Stimulated activated CD4-positive, alpha-beta T cell treated with anti-CD3 and anti-CD28 coated beads, Interleukin-12 subunit alpha, Interleukin-12 subunit beta, amount 100 ng/mL, for 48 hours (primary cell): Measurements from ENCODE around the gene L3MBTL4.

Experiments used
- DNase-seq, 3 donors: peaks; one replicate each; pipeline ENCODE4 v3.0.0-alpha.2; 2020; ENCODE audit warnings: low read depth in 2 of 3, low spot score in 1 of 3

Gene L3MBTL4

DNA sequence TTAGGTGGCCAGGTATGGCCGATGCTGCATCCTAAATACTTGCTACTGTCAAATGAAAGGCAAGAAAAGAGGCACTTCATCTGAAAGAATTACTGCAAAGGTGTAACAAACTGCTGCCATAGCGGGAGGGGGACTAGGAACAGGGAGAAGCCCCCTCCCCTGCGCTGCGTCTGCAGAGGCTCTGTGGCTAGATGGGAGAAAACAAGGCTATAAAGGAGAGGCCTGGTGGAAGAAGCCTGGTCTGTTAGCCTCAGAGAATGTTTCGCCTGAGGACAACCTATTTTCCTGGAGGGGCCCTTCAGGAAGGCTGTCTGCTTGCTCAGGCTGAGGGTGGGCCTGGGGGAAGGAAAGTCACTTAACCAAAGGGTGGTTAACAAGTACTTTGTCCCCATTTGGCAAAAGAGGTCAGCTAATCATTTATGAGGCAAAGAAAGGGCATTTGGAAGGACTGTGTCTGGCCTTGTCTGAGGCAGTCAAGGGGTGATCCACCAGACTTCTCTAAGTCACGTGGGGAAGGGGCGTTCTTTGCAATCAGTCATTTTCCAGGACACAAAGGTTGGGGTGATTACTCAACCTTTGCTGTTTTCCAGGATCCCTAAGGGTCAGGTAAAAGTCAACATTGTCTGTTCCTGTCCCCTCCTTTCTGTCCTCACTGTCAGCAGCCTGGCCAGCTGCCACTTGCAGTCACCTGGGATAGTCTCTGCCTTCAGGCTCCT, 416.4 kb downstream of the L3MBTL4 start:
- DNase-seq = no peak

DNA sequence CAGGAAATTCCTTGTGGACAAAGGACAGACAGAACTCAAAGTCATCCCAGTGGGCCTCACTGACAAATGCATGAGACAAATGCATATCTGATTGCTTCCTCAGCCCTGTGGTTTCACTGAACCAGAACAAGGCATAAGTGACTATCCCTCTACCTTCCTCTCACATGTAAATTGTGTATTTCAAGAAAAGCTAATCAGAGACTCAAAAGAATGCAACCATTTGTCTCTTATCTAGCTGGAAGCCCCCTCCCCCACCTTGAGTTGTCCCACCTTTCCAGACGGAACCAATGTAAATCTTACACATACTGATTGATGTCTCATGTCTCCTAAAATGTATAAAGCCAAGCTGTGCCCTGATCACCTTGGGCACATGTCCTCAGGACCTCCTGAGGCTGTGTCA, 417.4 kb downstream of the L3MBTL4 start:
- no peak for DNase-seq

DNA sequence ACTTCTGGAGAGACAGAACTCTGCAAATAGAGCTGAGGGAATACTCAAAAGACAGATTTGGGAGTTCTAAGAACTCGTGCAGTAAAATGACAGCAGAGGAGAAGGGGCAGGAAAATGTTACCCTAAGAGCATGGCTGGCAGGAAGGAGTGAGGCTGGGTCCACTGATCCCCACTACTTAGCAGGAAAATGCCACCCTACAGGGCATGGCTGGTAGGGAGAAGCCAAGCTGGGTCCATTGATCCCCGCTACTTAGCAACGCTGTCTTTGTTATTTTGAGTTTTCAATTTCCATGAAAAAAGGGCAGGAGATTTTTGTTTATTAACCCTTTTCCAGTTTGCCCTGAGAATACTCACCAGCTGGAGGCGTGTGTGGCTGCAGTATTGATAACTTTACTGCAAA, 419.1 kb downstream of the L3MBTL4 start:
- DNase-seq = no peak

DNA sequence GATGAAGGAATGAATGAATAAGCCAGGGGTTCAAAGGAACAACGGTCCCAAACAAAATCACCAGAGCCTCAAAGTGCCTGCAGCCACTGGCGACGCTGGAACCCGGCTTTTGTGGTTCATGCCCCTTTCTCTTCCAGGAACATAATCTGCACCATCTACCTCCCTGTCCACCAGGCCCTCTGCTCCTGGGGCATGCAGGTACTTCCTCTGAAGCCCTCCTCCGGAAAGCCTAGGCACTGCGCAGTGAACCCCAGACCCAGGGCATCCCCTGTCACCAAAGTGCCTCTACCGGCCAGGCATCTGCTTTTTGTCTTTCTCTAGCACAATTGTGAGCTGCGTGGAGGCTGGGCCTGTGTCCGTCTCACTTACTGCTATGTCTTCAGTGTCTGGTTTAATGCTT, 420.8 kb downstream of the L3MBTL4 start:
- no peak for DNase-seq

DNA sequence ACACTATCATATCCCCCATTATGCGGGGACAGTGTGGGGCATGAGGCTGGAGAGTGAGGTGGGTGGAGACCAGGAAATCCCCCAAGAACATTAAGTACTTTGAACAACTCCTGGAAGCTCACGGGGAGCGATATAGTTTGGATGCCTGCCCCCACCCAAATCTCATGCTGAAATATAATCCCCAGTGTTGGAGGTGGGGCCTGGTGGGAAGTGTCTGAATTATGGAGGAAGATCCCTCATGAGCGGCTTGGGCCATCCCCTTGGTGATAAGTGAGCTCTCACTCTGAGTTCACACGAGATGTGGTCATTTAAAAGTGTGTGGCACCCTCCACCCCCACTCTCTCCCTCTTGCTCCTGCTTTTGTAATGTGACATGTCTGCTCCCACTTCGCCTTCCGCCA, 422.3 kb downstream of the L3MBTL4 start:
- DNase-seq = no peak

DNA sequence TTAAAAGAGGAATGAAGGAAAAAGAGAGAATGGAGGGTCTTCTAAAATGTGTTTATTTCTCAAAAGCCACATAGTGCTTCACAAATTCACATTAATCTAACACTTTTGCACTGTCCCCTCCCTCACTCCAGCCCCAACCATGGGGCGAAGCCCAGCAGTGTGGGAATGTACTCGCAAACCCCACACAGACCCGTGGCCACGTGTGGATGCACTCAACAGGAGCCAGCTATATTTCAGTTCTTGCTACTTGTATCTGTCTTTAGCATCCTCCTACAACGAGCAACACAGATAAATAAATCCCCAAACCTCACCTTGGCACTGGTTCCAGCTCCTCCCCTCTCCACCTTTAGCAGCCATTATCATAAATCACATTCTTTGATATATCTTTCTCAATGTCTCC, 427.5 kb downstream of the L3MBTL4 start:
- DNase-seq = no peak

DNA sequence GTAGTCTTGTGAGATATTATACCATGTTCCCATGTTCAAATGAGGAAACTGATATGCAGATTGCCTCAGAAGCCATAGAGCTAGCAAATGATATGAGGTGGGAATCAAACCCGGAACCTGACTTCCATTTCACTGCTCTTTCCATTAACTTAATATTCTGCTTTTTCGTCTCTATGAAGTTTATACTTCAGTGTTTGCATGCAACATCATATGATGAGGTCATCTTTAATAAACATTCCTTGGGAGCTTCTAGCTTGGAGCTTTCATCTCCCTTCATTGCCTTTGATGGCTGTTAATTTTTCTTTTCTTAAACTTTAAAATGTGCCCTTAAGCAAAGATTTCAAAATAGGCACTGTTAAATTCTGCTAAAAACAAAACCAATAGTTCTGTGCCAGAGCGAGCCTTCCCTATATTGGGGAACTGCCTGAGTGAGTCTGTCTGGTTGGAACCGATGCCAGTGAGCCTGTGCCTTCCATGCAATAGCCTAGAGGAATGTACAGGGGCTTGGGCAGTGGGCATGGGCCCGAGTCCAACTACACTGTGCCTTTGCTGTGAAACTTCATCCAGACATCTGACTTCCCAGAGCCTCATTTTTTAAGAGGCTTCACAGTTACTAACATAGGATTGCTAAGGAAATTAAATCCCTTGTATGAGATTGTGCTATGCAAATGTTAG, 428.3 kb downstream of the L3MBTL4 start:
- DNase-seq = no peak

DNA sequence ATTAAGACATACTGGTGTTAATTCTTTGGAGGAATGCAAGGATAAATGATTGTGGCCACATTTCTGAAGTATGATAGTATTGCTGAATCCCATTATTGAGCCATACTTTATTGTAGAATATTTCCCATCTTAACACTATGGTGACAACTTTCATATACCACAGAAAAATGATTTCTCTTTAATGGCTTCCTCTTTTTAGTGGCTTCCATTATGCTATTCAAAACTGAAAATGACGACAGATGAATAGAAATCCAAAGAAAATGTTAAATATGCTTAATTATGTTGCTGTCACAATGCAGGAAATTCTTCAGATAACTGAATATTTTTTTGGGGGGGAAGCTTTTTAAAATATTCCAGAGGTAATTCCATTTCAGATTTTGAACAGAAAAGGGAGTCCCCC, 430.5 kb downstream of the L3MBTL4 start:
- no peak for DNase-seq

DNA sequence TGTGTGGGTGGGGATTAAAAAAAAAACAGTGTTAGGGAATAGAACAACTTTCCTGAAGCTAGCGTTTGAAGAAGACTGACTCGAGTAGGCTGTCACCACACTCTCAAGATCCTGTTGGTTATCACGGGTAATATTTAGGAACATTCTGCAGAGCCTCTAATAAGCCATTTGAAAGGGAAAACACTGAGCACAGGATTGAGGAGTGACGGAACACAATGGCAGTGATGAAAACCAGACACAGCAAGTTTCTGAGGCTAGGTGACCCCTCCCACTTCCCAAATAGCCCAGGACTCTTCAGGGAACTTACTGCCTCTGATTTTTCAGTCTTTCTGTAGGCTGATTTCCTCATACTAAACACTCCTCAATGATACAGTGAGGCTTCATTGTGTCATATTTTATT, 431.2 kb downstream of the L3MBTL4 start:
- no peak for DNase-seq

DNA sequence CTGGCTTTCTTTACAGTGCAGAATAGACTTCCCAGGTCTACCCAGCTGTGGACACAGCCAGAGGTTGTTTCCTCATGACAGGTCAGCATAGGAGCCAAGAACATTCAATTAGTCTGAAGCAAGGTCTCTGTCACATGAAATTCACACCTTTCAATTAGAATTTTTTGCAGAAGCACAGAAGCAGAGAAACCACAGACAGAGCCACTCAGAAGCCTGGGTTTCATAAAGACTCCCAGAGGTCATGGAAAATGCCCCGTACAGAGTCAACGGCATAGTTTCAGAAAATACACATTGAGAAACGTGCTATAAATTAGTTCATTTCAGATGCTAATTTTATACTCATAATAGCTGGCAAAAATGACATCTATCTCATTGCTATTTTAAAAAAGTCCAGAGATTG, 432.4 kb downstream of the L3MBTL4 start:
- DNase-seq = no peak

DNA sequence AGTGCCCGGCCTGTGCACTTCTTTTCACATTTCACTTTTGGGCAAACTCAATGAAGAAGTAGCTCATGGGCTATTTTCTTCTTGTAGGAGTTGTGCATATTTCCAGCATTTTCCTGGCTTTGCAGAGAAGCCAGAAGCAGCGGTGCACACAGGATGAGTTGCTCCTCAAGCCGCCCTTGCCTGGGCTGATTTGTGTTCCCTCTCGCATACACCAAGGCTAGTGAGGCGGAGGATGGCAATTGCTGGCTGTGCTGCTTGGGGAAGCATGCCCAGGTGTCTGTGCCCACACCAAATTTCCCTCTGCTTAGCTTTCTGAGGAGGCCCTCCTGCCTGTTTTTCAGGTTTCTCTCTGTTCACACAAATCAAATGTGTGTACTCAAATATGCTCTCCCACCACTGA, 434.0 kb downstream of the L3MBTL4 start:
- no peak for DNase-seq

DNA sequence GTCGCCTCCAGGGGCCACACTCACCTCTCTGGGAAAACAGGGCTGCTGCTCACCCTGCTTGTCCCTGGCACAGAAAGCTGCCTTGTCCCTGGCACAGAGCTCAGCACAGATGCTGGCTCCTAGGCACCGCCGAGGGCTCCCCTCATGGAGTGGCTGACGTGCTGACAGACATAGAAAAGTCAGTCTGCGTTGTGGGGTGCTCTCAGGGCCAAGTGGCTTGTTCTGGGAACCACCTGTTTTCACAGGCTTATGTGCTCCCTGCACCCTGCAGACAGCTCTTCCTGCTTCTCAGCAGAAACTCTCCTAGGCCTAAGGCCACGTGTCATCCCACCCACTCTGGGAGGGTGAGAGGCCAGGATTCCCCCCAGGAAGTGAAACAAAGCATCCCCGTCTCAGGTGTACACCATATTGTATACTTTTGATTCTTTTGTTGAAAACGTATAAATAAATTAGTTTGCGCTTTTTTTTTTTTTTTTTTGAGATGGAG, 434.7 kb downstream of the L3MBTL4 start:
- no peak for DNase-seq

DNA sequence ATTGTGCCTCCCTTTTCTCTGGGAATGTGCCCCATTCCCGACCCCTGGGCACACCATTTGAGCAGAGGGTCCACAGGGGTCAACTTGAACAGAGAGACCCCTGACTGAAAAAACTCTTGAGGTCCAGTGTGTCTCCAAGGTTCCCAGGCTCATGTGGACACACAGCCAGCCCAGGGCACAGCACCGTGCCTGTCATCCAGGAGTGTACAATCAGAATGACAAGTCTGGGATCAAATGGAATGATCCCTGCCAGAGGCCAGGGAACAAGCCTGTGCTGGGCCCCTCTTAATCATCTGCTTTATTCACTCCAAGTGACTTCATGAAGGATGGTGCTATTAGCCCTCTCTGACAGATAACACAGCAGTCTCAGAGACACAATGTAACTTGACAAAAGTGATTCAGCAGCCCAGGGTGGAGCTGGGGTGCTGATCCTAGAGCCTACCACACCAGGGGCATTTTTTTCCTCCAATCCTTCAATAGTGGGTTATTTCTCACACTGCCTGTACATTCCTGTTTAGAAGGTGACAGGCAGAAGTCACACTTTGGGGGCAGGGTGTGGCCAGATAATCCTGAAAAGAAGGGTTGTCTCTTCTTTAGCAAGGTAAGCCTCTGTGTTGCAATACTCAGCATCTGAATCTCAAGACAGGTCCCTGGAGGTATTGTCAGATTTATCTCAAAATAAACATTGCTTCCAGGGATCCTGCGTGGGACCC, 435.4 kb downstream of the L3MBTL4 start:
- DNase-seq = no peak

DNA sequence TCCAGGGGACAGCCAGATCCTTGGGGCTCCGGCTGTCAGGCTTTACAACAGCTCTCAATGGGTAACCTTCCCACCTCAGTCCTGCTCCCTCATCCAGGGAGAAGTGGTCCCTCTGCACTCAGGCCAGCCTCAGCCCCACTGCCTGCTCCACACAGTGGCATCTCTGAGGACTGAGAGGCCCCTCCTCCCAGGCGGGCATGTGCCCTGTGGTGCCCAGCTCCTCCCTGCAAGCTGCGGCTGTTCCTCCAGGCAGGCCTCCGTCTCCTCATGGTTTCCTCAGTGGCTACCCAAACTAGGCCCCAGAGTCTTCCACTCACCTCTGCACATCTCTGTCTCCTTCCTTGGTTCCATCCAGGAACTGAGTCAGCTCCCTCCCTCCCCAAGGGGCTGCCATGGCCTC, 437.7 kb downstream of the L3MBTL4 start:
- DNase-seq = no peak

DNA sequence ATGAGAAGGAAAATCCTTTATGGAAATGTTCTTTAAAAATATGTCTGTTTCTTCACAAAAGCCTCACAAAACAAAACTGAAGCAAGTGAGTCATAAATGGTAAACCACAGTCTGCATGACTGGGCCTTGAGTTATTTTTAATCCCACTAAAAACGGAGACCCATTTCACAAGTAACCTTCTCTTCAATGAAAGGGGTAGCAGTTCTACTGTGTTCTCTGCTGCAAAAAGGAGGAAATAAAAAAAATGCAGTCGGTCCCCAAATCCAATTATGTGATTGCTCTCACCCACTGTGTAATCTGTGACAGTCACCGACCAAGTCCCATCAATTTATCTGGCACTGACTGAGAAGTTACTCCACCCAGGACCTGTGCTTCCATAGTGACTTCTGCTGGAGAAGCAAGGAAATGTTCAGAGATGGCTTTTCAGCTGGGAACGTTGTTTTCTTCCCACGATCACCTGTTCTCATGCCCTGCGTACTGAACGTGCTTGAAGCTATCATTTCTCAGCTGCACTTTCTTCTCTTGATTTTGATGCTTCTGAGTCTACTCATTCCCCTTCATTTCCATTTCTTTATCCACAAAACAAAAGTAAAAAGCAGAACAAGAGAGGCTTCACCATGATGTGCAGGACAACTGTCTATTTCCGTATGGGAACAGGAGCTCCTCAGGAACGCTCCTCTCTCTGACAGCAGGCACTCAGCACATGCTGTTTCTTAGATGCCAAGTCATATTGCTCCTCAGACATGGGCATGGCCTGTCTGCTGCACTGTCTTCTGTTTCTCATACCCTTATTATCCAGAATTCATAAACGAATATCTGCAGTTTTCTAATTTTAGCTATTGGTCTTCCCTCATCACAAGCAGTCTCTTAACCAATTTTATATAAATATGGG, 439.4 kb downstream of the L3MBTL4 start:
- DNase-seq = no peak

DNA sequence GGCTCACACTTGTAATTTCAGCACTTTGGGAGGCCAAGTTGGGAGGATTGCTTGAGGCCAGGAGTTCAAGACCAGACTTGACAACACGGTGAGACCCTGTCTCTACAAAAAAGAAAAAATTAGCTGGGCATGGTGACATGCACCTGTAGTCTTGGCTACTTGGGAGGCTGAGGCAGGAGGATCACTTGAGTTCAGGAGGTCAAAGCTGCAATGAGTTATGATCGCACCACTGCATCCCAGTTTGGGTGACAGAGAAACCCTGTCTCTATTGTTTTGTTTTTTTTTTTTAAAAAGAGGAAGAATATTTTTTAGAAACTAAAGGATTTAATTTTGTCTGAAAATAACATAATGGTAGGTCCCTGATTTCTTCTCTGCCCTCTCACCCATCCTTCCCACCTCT, 440.0 kb downstream of the L3MBTL4 start:
- DNase-seq = no peak

DNA sequence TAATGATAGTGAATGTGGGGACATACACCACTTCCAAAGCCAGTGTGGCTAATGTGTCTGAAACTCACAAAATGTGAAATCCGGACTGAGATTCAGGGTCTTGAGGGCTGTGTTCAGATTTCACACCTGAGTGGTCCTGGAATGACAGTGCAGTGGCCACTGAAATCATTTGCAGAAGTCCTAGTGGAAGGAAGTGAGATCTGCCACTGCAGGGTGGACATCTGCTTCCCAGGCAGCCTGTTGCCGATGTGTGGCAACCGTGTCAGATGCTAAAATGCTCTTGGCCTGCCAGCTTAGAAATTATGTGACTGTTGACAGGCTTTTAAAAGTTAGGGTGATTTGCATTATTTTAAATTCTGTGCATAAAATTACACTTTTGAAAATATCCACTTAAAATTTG, 441.6 kb downstream of the L3MBTL4 start:
- no peak for DNase-seq

DNA sequence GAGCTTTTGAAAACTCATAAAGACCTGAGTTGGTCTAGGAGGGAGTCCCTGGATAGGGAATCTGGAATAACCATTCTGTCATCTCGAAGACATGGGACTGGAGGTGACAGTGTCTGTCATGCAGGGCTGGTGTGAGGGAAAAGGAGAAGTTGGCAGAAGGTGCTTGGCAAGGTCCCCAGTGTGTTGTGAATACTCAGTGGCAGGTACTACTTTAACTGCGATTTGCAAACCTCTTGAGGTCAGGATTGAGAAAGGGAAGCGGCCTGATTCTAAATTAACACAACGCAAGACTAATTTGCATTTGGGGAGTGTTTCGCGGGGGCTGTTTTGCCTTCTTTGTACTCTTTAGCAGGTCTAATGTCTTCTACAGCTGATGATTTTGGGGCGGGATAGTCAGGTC, 442.4 kb downstream of the L3MBTL4 start:
- no peak for DNase-seq

DNA sequence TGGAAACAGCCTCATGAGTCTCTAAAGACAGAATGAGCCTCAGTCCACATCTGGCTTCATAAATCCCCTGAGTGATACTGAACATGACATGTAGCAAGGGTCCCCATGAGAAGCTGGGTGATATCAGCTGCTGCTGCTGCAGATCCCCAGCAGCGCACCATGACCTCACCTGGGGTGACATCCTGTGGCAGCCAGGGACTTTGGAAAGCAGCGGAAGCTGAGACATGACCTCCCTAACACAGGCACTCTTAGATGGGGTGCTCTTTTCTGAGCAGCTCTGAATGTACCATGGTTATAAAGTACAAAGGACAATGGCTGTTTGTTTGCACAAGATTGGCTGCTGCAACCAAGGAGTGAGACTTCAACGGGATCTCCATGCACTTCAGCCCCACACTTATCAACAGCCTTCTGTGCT, 444.7 kb downstream of the L3MBTL4 start:
- DNase-seq = no peak

DNA sequence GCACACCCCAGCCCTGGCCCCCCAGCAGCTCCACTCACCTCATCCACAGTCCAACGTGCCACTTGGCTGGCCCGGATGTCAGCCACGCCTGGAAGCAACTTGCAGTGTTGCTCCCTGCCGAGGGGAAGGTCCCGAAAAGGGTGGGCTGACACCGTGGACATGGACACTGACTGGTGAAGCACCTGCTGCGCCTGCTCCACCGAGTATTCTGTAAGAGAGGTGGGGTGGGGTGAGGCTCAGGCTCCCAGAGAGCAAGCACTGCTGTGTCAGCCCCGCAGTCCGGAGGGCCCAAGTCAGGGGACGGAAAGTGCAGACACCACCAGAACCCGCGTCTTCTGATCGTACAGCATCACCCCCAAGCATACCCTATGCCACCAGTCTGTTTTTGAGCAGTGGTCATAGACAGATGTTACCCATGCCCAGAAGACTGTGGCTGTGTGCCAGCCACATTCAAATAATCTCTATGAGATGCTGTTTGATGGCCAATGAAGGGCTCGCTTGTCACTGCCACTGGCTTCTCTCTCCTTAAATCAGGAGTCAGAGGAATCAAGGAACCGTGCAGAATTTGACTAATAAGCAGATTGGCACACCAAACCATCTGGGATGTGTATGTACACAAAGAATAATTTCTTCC, 445.2 kb downstream of the L3MBTL4 start:
- DNase-seq = no peak

DNA sequence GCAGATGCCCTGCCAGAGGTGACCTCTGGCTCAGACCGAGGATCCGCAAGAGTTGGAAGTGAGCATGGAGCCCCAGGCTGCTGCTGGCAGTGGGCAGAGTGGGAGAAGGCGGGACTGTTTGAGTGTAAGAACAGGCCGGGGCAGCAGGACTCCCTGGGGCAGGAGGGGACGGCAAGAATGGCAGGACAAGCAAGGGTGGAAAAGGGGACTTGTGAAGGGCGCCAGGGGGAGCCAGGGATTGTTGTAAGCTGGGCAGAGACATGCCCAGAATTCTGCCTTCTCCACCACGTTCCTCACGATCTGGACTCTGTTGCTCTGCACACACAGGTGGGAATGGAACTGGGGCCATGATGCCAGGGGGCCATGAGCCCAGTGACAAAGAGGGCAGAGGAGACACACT, 447.0 kb downstream of the L3MBTL4 start:
- DNase-seq = no peak
